HG03521 (cell line): ENCODE results near the gene PTH1R.
"Not testable (repeated sequence)": the region's sequence is repeated elsewhere in the genome, so short reads cannot be mapped to it uniquely, and the experiment has no call there.

Experiments used
- ATAC-seq: cut with Tn5 transposase; IDR thresholded peaks from one replicate; pipeline ENCODE4 v1.9.1; 2021; ENCODE audit warnings: mild to moderate bottlenecking, moderate library complexity; ENCODE audit not compliant: unreplicated experiment

PTH1R gene

DNA sequence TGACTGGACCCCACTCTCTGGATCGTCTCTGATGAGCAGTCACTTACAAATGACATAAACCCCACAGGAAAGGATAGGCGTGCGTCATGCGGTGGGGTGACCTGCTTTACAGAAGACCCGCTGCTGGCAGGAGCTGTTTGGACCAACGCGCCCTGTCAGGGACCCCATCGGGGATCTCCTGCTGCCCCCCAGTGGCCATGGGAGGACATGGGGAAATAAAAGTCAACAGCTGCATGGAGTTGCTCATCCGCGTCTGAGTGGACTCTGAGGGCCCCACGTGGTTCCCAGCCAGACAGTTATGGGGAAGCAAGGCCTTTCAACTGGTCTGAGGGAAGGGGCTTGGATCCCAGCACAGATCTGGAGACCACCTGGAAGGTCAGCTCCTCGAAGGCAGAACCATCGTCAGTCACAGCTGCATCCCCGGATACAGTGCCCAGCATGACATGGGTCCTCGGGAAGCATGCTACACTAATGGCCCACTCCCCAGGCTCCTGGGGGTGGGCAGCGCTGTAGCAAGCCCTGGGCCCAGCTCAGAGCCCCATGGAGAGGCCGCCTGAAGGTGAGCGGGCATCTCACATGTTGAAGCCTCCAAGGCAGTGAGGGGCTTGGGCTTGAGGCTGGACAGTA, 32.1 kb downstream of the PTH1R start:
- ATAC-seq = no peak

DNA sequence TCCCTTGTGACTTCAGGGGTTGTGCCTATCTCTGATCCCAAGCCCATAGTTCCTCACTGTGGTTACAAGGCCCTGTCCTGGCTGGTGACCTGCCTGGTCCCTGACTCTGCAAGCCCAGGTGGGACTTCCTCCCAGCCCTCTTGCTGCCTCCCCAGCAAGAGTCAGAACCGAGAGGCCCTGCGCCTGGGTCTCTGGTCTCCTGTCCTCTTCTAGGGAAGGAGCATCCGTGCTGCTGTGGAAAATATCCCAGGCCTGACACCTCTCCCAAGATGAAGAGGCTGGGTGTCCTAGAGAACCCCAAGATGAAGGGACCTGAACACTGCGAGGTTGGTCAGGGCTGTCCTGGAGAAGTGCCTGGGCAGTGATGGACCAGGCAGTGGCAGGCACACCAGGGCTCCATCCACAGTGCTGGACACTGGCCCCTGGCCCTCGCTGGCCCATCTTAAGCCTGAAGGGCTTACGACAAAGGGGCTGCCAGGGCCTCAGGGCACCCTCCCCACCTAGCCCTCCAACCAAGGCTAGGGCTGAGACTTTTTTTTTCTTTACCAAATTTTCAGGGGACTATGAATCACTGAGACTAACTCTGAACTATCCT, 32.7 kb downstream of the PTH1R start:
- no peak for ATAC-seq

DNA sequence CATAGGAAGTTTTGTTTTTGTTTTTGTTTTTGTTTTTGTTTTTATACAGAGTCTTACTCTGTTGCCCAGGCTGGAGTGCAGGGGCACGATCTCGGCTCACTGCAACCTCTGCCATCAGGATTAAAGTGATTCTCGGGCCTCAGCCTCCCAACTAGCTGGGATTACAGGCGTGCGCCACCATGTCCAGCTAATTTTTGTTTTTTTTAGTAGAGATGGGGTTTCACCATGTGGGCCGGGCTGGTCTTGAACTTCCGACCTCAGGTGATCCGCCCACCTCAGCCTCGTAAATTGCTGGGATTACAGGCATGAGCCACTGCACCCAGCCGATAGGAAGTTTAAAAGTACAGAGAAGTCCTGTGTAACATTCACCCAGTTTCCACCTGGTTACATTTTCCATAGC, 33.4 kb downstream of the PTH1R start:
- ATAC-seq = not testable (repeated sequence)

DNA sequence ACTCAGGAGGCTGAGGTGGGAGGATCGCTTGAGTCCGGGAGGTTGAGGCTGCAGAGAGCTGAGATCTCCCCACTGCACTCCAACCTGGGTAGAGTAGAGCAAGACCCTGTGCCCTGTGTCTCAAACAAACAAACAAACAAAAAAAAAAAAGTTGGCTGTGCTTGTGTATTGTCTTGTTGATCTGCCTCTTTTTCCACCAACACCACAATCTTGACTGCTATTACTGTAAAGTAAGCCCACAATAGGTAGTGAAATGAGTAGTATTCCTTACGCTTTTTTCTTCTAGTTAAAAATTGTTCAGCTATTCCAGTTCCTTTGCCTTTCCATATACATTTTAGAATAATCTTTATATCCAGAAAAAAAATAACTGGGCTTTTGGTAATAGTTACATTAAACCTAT, 35.5 kb downstream of the PTH1R start:
- ATAC-seq = no peak

DNA sequence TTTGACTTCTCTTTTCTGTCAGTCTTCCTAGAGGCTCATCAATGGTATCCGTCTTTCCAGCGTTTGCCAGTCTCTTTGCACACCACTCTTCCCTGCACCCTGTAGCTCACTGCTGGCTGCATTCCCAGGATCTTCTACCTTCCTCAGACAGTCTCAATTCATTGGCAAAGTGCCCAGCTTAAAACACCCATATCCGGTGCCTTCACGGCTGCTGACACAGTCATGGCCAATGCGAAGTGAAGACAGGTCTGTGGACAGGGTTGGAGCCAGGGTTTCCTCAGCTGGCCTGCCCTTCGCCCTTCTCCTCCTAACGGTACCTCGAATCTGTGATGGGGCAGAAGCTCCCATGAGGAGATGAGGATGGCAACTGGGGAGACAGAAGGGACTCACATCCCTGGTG, 36.1 kb downstream of the PTH1R start:
- no peak for ATAC-seq

DNA sequence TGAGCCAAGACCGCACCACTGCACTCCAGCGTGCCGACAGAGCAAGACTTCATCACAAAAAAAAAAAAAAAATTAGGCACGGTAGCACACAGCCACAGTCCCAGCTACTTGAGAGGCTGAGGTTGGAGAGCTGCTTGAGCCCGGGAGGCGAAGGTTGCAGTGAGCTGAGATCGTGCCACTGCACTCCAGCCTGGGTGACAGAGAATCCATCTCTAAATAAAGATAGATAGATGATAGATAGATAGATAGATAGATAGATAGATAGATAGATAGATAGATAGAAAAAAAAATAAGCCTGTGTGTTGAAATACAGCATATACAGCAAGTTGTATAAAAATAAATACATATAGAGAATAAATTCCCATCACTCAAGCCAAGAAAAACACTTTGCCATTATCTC, 37.3 kb downstream of the PTH1R start:
- no peak for ATAC-seq

DNA sequence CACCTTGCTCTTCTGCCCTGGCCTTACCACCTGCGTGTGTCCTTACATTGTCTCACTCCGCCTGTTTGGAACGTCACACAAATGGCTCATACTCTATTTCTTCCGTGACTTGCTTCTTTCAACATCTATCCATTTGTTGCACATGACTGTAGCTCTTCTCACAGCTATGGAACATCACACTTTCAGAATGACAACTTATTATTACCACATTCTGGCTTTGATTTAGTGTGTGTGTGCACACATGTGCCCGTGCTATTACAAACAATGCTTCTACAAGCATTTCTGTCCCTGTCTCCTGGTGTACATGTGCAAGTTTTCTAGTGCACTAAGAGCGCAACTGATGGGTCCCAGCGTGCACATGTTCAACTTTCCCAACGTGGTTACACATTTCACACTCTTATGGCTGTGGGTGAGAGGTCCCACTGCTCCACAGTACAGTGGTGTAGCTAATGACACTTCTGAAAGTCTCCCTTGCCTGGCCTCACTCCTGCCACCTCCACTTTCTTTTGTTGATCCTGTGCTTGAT, 37.8 kb downstream of the PTH1R start:
- ATAC-seq = no peak

DNA sequence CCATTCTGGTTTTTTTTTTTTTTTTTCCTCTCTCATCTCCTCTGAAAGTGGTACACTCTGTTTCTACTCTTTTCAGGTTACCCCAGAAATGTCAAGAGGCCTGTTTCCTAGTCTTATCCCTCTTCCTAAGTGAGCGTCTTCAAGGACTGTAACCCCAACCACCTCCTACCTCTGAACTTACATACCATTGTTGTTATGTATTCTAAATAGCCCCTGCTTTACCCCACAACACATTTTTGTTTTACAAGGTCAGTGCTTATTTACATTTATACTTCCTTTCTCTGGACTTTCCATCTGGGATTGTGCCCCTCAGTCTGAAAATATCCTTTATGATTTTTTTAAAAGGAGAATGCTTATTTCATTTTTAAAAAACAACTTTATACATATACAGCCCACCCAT, 38.8 kb downstream of the PTH1R start:
- no peak for ATAC-seq

DNA sequence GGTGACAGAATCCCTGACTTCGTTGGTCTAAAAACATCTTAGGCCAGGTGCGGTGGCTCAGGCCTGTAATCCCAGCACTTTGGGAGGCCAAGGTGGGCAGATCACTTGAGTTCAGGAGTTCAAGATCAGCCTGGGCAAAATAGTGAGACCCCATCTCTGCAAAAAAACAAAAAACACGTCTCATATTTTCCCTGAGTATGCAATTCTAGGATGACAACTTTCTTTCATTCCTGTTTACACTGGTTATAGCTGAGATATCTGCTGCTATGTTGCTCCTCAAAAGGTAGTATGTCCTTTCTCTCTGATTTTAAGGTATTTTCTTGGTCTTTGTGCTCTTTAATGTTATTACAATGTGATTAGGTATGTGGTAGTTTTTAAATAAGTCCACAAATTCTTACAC, 39.3 kb downstream of the PTH1R start:
- no peak for ATAC-seq

DNA sequence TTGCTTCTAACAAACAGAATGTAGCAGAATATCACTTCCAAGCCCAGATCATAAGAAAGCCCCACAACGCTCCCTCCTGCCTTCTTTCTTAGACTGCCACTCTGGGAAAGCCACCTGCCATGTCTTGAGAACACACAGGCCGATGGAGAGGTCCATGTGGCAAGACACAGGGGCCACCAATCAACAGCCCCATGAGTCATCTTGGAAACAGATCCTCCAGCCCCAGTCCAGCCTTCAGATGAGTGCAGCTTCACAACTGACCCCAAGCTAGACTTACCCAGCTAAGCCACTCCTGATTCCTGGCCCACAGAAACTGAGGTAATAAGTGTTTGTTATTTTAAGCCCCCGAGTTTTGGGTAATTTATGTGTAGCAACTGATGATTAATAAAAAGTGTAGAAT, 39.7 kb downstream of the PTH1R start:
- no peak for ATAC-seq

DNA sequence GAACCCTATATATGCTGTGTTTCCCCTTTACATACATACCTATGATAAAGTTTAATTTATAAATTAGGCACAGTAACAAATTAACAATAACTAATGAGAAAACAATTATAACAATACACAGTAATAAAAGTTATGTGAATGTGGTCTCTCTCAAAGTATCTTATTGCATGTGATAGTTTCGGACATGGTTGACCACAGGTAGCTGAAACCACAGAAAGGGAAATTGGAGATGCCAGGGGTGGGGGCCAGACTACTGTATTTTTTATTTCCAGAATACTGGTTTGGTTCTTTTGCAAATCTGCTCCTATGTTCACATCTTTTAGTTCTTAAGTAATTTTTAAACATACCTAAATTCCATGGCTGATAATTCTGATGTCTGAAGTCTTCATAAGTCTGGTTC, 40.7 kb downstream of the PTH1R start:
- no peak for ATAC-seq

DNA sequence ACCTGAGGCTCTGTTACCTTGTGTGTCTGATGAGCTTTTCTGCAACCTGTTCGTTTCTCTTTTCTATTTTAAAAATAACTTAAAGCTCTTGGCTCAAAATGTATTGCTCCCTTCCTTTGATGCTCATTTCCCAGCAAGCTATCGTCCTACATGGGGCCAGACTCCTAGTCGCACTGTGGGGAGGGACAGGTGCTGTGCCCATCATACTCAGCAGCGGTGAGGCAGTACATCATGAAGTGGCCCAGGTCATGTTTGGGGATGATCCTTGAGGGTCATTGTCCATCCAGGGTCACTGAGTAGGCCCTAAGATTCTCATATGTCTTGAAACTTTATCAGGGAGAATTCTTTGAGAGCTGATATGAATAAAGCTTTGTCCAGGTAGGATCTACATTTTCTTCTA, 41.1 kb downstream of the PTH1R start:
- ATAC-seq = no peak

DNA sequence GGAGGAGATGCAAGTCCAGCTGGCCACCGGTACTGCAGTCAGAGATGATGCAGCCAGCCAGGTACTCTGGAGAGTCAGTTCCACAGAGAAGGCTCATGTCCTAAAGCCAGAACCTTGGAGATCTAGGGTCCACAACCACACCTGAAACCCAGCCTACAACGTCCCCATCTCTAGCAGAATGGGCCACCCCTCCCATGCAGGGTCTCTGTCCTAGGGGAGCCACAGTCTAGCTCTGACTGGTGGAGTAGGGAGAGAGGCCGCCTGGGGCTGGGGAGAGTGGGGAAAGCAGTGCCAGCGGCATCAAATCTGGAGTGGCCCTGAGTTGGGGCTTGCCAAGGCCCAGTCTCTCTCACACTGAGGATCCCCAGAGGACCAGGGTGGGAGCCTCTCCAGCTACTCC, 43.5 kb downstream of the PTH1R start:
- ATAC-seq = no peak

DNA sequence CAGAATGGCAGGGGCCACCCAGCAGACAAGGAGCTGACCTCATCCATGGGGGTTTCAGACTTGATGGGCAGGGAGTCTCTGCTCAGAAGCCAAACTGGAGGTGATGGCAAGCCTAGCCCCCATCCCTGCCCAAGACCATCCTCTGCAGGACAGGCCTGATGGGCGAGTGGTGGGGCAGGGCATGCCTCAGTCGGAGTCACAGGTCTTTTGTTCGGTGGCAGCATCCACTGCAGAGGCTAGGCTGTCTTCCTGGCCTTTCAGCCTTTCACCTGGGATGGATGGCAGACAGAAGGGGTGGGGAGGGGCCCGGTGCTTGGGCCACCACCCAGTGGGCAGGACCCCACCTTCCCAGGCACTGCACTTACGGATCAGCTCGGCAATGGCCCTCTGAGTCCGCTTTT, 44.4 kb downstream of the PTH1R start:
- no peak for ATAC-seq

DNA sequence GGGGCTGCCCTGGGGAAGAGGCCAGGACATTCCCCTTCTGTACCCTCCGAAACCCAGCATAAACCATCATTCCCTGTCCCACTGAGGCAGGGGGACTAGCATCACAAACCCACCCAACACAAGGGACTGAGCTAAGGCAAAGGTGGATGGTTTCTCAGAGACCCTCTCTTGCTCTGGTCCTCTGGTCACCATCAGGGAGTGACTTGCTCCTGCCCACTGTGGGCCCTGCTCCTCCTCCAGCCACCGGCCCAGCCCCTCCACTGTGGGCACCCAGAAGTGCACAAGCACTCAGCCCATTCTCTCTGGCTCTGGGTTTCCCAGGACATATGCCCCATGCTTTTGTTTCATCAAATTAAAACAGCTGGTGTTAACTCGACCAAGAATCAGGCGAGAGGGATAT, 44.9 kb downstream of the PTH1R start:
- no peak for ATAC-seq

DNA sequence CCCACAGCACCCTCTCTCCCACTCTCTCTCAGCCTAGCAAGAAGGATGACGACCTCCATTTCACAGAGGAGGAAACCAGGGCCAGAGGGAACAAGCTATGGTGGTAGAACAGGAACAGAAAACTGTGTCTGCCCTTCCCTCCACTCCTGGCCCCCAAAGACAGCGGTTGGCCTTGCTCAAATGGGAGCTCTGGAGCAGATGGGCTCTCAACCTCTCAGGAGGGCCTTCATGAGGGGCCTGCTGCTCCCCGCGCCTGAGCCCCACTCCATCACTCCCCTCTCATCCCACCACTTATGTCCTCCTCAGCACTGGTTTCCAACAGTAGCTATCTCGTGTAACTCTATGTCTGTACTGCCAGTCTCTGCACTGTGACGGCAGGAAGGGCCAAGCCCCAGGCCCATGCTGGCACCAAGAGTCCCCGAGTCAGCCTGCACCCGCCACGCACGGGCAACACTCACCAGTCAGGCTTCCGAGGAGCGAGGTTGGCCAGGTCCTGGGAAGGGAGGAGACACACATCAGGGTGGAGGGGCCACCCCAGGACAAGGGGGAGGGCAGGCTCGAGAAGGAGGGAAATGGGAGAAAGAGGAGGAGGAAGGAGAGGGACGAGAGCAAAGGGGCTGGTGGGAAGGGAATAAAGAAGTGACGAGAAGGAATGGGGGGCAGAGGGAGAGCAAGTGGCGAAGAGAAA, 45.5 kb downstream of the PTH1R start:
- no peak for ATAC-seq

DNA sequence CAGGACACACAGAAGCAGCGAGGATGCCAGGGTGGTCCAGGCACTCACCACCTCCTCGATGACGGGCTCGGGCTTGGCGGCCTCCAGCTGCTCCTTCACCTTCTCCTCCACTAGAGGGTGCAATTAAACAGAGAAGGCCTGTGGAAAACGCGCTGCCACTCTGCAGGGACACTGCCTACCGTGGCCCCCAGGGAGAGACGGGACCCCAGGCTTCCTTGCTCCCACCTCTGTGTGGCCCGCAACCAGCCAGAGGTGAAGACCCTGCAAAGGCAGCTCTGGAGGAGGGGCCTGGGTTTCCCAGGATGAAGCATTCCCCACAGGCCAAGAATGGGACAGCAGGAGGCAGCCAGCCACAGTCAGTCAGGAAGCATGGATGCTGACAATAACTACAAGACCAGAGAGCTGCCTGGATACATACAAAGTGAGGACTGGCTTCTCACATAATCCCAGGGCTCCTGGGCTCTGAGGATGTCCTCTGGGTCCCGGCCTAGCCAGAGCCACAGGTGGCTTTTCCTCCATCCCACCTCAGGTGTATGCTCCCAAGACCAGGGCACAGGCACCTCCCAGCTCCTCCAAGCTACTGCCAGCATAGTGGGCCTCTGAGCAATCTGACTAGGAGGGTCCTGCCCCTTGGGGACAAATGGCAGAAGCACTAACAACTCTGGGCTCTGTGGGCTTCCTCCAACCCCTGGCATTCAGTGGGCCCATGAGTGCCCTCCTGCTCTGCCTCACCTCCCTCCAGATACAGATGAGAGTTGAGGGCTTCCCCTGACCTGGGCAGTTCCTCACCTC, 46.2 kb downstream of the PTH1R start:
- no peak for ATAC-seq

DNA sequence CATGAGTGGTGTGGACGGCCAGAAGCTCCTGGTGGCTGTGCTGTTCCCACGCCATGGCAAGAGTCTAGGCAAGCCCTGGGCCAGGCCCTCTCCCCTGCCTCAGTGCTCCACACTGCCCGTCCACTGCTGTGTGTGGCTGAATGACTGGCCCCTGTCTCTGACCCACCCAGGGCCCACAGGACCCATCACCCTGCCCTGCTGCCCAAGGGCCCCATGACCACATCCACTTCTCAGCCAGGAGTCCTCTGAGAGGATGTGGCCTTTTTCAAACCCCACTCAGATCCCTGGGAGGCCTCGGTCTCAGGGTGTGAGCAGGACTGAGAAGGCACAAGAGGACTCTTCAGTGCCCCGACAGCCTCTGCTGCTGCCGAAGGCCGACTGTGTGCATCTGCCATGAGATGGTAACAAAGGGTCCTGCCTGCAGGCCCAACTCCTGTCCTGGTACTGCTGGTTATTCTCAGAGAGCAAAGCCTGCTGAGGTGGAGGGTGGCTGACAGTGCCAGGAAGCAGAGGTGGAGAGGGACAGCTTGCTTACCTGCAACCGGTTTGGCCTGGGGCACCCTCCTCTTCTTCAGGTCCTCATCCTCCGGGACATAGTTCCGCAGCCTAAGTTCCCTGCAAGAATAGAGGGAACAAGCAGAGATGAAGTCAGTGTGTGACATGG, 47.5 kb downstream of the PTH1R start:
- no peak for ATAC-seq

DNA sequence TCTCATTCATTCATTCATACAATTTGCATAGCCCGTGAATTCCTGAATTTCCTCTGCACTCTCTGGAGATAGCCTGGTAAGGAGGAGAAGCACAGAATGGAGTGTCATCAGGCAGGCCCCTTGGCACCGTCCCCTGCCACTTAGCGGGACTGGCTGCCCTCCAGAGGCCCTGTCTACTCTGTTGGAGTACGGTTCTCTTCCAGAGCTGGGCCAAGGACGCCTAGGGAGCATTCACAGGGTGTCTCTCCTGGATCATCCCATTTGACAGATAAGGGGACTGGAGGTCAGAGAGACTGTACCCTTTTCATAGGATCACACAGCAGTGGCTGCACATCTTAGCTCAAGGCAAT, 48.0 kb downstream of the PTH1R start:
- ATAC-seq = no peak

DNA sequence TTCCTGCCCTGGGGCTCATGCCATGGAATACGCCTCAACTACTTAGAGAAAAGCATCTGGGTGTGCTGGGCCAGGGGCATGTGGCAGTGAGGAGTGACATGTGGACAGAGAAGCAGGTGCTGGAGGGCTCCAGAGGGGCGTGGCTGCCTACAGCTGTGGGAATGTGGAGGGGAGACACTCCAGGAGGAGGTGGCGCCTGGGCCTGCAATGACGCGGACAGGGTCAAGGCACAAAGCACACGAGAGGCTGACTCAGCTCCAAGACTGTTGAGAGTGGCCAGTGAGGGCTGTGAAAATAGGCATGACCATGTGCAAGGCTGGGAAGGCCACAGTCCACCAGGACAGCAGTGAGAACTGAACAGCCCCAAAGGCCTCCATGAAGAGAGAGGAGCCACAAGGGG, 48.5 kb downstream of the PTH1R start:
- ATAC-seq = no peak

DNA sequence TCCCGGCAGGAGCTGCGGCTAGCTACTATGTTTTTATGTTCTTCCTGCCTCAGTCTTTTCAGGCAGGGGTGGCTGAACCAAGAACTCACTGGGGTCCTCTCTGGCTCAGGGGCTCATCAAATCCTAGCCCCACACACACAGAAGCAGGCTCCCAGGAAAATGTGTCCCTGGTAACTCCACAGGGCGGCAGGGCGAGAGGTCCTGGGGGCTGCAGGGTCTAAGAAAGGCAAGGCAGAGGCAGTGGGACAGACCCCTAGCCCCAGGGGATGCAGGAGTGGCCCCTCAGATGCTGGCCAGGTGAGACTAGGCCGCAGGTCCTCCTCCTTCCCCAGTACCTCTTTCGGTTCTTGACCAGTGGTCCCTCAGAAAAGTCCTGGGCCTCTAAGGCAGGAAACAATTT, 48.9 kb downstream of the PTH1R start:
- no peak for ATAC-seq
